Diencephalon (tissue), 1 donor: ENCODE data around the gene CEP72. TPM values are rescaled to one million over a fixed set of nuclear protein-coding genes. Genes with fewer than 3 reads are reported as not detected.

Experiments
- total RNA-seq: library from RNA; depleted of rRNA; stranded (reverse); fragments of >200 nt; gene quantifications from one replicate; pipeline ENCODE4 v1.2.3, GENCODE V29; 2014

CEP72 gene
- total RNA-seq, result 4.6 TPM

DNA sequence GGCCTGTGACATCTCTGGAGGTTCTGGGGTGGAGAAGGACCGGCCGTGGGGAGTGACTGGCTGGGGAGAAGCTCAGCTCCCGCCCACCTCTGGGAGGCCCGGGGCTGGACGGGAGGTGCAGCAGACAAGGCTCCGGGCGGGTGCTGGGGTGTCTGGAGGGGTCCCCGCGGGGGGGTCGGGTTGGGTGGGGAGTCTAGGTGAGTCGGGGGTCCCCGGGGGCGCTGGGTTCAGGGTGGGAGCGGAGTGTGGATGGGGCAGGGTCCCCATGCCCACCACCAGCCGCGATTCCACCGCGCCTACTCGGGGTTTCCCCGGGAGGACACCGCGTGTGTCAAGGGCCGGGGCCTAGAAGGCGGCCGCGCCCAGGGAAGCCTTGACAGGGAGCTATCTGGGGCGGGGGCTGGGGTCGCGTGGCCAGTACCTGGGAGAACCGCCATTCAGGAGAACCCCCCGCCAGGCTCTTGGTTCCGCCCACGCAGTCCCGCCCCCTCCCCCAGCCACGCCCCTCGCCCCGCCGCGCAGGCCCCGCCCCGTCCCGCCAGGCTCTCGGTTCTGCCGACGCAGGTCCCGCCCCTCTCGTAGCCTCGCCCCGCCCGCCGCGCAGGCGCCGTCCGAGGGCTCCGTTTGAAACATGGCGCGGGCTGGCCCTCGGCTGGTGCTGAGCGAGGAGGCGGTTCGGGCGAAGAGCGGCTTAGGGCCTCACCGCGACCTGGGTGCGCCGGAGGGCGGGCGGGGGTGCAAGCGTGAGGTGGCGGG, at the start of gene CEP72:
CEP72 (plus strand) TSS at position 610 of the 756 bp plus-strand sequence; CDS start at position 632, 22 bp downstream.

GRCh38 chr5:693271-694041, 81.3 kb downstream of the CEP72 start, which contains the start of gene TPPP:
Gene TPPP (minus strand): TSS chr5:693352. CDS start chr5:678060, 15,292 bp downstream.

Other genes starting within 250 kb of the CEP72 start
- gene EXOC3, start 169.2 kb upstream of the CEP72 start, total RNA-seq, result 25.8 TPM
- gene SLC9A3, start 87.9 kb upstream of the CEP72 start, total RNA-seq, result 1.4 TPM
- gene TPPP, start 81.0 kb downstream of the CEP72 start, total RNA-seq, result 27.5 TPM
- 7.6 TPM for gene ZDHHC11B, start 172.4 kb downstream of the CEP72 start, total RNA-seq
- 10.4 TPM for gene ZDHHC11, start 238.6 kb downstream of the CEP72 start, total RNA-seq